HepG2 (cell line): ENCODE measurements around the gene CST3. TPM values are rescaled to one million over a fixed set of nuclear protein-coding genes. Genes with fewer than 3 reads are reported as not detected.

ENCODE experiments used
- BRF2 ChIP-seq: sonication (generic); formaldehyde crosslinking; IDR thresholded peaks from 2 replicates; pipeline ENCODE4 v1.8.1; 2022; ENCODE audit warnings: mild to moderate bottlenecking, missing genetic modification reagents
- CENPT ChIP-seq: sonication (generic); formaldehyde crosslinking; IDR thresholded peaks from 2 replicates; pipeline ENCODE4 v1.8.0; 2022; ENCODE audit warnings: low read depth, mild to moderate bottlenecking, moderate library complexity, missing genetic modification reagents
- HNF4A ChIP-seq: sonication (generic); formaldehyde crosslinking; IDR thresholded peaks from 2 replicates; pipeline ENCODE4 v1.4.0; 2020; ENCODE audit warnings: missing genetic modification reagents
- HOXA3 ChIP-seq: sonication (generic); formaldehyde crosslinking; IDR thresholded peaks from 2 replicates; pipeline ENCODE4 v1.5.0; 2020; ENCODE audit warnings: missing genetic modification reagents
- ISL2 ChIP-seq: sonication (generic); formaldehyde crosslinking; IDR thresholded peaks from 2 replicates; pipeline ENCODE4 v1.5.0; 2020; ENCODE audit warnings: missing genetic modification reagents
- KLF15 ChIP-seq: sonication (generic); formaldehyde crosslinking; IDR thresholded peaks from 2 replicates; pipeline ENCODE4 v1.8.1; 2023; ENCODE audit warnings: borderline replicate concordance, mild to moderate bottlenecking, inconsistent platforms, missing genetic modification reagents, mixed read lengths
- MED1 ChIP-seq: sonication (generic); formaldehyde crosslinking; IDR thresholded peaks from 2 replicates; pipeline ENCODE4 v1.4.0; 2020; ENCODE audit warnings: missing genetic modification reagents
- MIER3 ChIP-seq: IDR thresholded peaks from 2 replicates; pipeline ENCODE4 v1.6.1; 2016; ENCODE audit warnings: missing compliant biosample characterization, borderline replicate concordance
- MXD1 ChIP-seq: sonication (generic); formaldehyde crosslinking; IDR thresholded peaks from 2 replicates; pipeline ENCODE4 v1.4.0; 2020; ENCODE audit warnings: mild to moderate bottlenecking, missing genetic modification reagents
- PHF20 ChIP-seq: sonication (generic); formaldehyde crosslinking; IDR thresholded peaks from 2 replicates; pipeline ENCODE4 v1.5.0; 2020; ENCODE audit warnings: mild to moderate bottlenecking, missing genetic modification reagents
- RCOR2 ChIP-seq: IDR thresholded peaks from 2 replicates; pipeline ENCODE4 v1.6.1; 2016; ENCODE audit warnings: missing biosample characterization, missing genetic modification reagents
- SNAI1 ChIP-seq: sonication (generic); formaldehyde crosslinking; IDR thresholded peaks from 2 replicates; pipeline ENCODE4 v1.5.0; 2020; ENCODE audit warnings: mild to moderate bottlenecking, missing genetic modification reagents, borderline replicate concordance
- SOX5 ChIP-seq: IDR thresholded peaks from 2 replicates; pipeline ENCODE4 v1.6.1; 2016; ENCODE audit warnings: borderline replicate concordance
- SP4 ChIP-seq: sonication (generic); formaldehyde crosslinking; IDR thresholded peaks from 2 replicates; pipeline ENCODE4 v1.8.1; 2023; ENCODE audit warnings: mild to moderate bottlenecking, missing genetic modification reagents
- TBP ChIP-seq: sonication (generic); formaldehyde crosslinking; IDR thresholded peaks from 2 replicates; pipeline ENCODE4 v1.5.0; 2020; ENCODE audit warnings: missing genetic modification reagents
- TCF7 ChIP-seq: sonication (generic); IDR thresholded peaks from 2 replicates; pipeline ENCODE4 v1.6.1; 2016; ENCODE audit warnings: antibody characterized with exemption, low read depth
- TCF7L2 ChIP-seq: IDR thresholded peaks from 2 replicates; pipeline ENCODE4 v1.6.1; 2011; ENCODE audit warnings: mild to moderate bottlenecking, low read depth, low read length, moderate library complexity
- THYN1 ChIP-seq: sonication (generic); formaldehyde crosslinking; IDR thresholded peaks from 2 replicates; pipeline ENCODE4 v1.8.1; 2023; ENCODE audit warnings: low read depth, mild to moderate bottlenecking, moderate library complexity, missing genetic modification reagents, borderline replicate concordance
- TRIM24 ChIP-seq: sonication (generic); formaldehyde crosslinking; IDR thresholded peaks from 2 replicates; pipeline ENCODE4 v1.8.0; 2022; ENCODE audit warnings: mild to moderate bottlenecking, missing genetic modification reagents
- U2AF1 ChIP-seq: fragments of 200-400 bp; formaldehyde crosslinking; optimal IDR thresholded peaks from 2 replicates; pipeline ENCODE3; 2017; ENCODE audit warnings: mild to moderate bottlenecking, low read depth, low read length
- XRCC5 ChIP-seq: fragments of 200-400 bp; formaldehyde crosslinking; optimal IDR thresholded peaks from 2 replicates; pipeline ENCODE3; 2017; ENCODE audit warnings: mild to moderate bottlenecking, low read length
- ZNF234 ChIP-seq: sonication (generic); formaldehyde crosslinking; conservative IDR thresholded peaks from 2 replicates; pipeline ENCODE4 v1.5.1; 2020; ENCODE audit warnings: mild to moderate bottlenecking, missing genetic modification reagents
- ZNF33B ChIP-seq: sonication (generic); formaldehyde crosslinking; IDR thresholded peaks from 2 replicates; pipeline ENCODE4 v1.5.1; 2020; ENCODE audit warnings: mild to moderate bottlenecking, missing genetic modification reagents
- ZNF343 ChIP-seq: sonication (generic); formaldehyde crosslinking; IDR thresholded peaks from 2 replicates; pipeline ENCODE4 v1.4.0; 2020; ENCODE audit warnings: mild to moderate bottlenecking, missing genetic modification reagents
- ZNF414 ChIP-seq: sonication (generic); formaldehyde crosslinking; IDR thresholded peaks from 2 replicates; pipeline ENCODE4 v1.5.0; 2020; ENCODE audit warnings: missing genetic modification reagents
- ZNF530 ChIP-seq: sonication (generic); formaldehyde crosslinking; IDR thresholded peaks from 2 replicates; pipeline ENCODE4 v1.5.0; 2020; ENCODE audit warnings: low read depth, mild to moderate bottlenecking, missing genetic modification reagents
- ZNF569 ChIP-seq: sonication (generic); formaldehyde crosslinking; IDR thresholded peaks from 2 replicates; pipeline ENCODE4 v1.5.0; 2020; ENCODE audit warnings: mild to moderate bottlenecking, missing genetic modification reagents, moderate library complexity, borderline replicate concordance
- ZNF672 ChIP-seq: sonication (generic); formaldehyde crosslinking; IDR thresholded peaks from 2 replicates; pipeline ENCODE4 v1.8.1; 2022; ENCODE audit warnings: missing genetic modification reagents
- ZNF720 ChIP-seq: sonication (generic); formaldehyde crosslinking; IDR thresholded peaks from 2 replicates; pipeline ENCODE4 v1.4.0; 2020; ENCODE audit warnings: missing genetic modification reagents
- ZNF780A ChIP-seq: sonication (generic); formaldehyde crosslinking; IDR thresholded peaks from 2 replicates; pipeline ENCODE4 v1.8.0; 2022; ENCODE audit warnings: mild to moderate bottlenecking, missing genetic modification reagents, moderate library complexity
- ZNF781 ChIP-seq: sonication (generic); formaldehyde crosslinking; IDR thresholded peaks from 2 replicates; pipeline ENCODE4 v1.5.1; 2020; ENCODE audit warnings: borderline replicate concordance, mild to moderate bottlenecking, missing genetic modification reagents; ENCODE audit errors: not compliant biosample characterization
- ZSCAN22 ChIP-seq: sonication (generic); formaldehyde crosslinking; IDR thresholded peaks from 2 replicates; pipeline ENCODE4 v1.4.0; 2020; ENCODE audit warnings: mild to moderate bottlenecking, missing genetic modification reagents
- polyA plus RNA-seq, 8 experiments: library from polyadenylated mRNA; depleted of rRNA in 3 of 8; stranded (reverse) in 7 of 8; unstranded in 1 of 8; fragments of >200 nt; fragmentation: Illumina TruSeq in 4 of 8; extraction: Trizol in 4 of 8; gene quantifications; 2 replicates each; pipeline versions ENCODE4 v1.2.1 to v1.2.3, GENCODE V29; 2011 to 2016; ENCODE audit warnings: low read depth in 4 of 8, missing spikeins in 1 of 8, mixed read lengths in 1 of 8; ENCODE audit not compliant: insufficient read depth in 1 of 8
- total RNA-seq, 5 experiments: library from RNA; depleted of rRNA; stranded (reverse); fragments of >200 nt; fragmentation: Illumina TruSeq; extraction: Trizol; gene quantifications; 2 replicates each; pipeline ENCODE4 v1.2.3, GENCODE V29; 2016; ENCODE audit warnings: low read depth in 1 of 5

The CST3 gene
- total and polyA plus RNA-seq, 2 of the 13 experiments (the other 11 are each of a cell fraction or from before 2014, with no cell fraction given): 690 to 1,005 TPM

GRCh38 chr20:23586735-23587525 lies 50.8 kb downstream of the CST3 start (continued):
- TF ChIP-seq RCOR2 (CRISPR knock-in tag): no peak
- TF ChIP-seq ZNF33B (CRISPR knock-in tag): no peak
- TF ChIP-seq ZNF530 (CRISPR knock-in tag): no peak
- TF ChIP-seq SP4 (CRISPR knock-in tag): no peak; the same call in 1 of the 2 replicates
- no peak for TF ChIP-seq MIER3
- TF ChIP-seq BRF2 (CRISPR knock-in tag): no peak
- no peak for TF ChIP-seq ZNF569 (CRISPR knock-in tag)
- TF ChIP-seq SNAI1: no peak
- TF ChIP-seq KLF15 (CRISPR knock-in tag): no peak
- TF ChIP-seq HOXA3 (CRISPR knock-in tag): peak; percentile 44; the same call in 1 of the 2 replicates
- TF ChIP-seq ZNF414: no peak
- TF ChIP-seq MED1 (CRISPR knock-in tag): peak; percentile 69
- TF ChIP-seq XRCC5: no peak
- TF ChIP-seq CENPT (CRISPR knock-in tag): no peak
- no peak; the same call in 1 of the 2 replicates for TF ChIP-seq TCF7
- 0 out of 2 replicates have a peak, but pooled peaks have one; percentile 10 for TF ChIP-seq ZNF234 (CRISPR knock-in tag)
- no peak for TF ChIP-seq MXD1
- no peak for TF ChIP-seq ZNF781
- TF ChIP-seq ZNF720 (CRISPR knock-in tag): no peak
- TF ChIP-seq ZNF780A (CRISPR knock-in tag): 0 out of 2 replicates have a peak, but pooled peaks have one; percentile 16
- no peak for TF ChIP-seq TRIM24 (CRISPR knock-in tag)
- TF ChIP-seq THYN1 (CRISPR knock-in tag): no peak
- TF ChIP-seq PHF20 (CRISPR knock-in tag): no peak; the same call in 1 of the 2 replicates
- peak; percentile 73 for TF ChIP-seq SOX5 (CRISPR knock-in tag)
- TF ChIP-seq ISL2 (CRISPR knock-in tag): peak; percentile 52; the same call in 1 of the 2 replicates
- TF ChIP-seq ZNF343 (CRISPR knock-in tag): no peak
- TF ChIP-seq HNF4A (CRISPR knock-in tag): peak; percentile 79
- TF ChIP-seq TBP (CRISPR knock-in tag): no peak
- no peak for TF ChIP-seq ZNF672 (CRISPR knock-in tag)
- TF ChIP-seq U2AF1: no peak
- TF ChIP-seq ZSCAN22: no peak
- no peak for TF ChIP-seq TCF7L2
